ENCODE measurements around the gene SSX7. TPM values are rescaled to one million over a fixed set of nuclear protein-coding genes. Genes with fewer than 3 reads are reported as not detected.
"Not testable (repeated sequence)": the region's sequence is repeated elsewhere in the genome, so short reads cannot be mapped to it uniquely, and the experiment has no call there.

SSX7 gene, protein sequence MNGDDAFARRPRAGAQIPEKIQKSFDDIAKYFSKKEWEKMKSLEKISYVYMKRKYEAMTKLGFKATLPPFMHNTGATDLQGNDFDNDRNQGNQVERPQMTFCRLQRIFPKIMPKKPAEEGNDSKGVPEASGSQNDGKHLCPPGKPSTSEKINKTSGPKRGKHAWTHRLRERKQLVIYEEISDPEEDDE
- total RNA-seq = not detected in 2 replicates

DNA sequence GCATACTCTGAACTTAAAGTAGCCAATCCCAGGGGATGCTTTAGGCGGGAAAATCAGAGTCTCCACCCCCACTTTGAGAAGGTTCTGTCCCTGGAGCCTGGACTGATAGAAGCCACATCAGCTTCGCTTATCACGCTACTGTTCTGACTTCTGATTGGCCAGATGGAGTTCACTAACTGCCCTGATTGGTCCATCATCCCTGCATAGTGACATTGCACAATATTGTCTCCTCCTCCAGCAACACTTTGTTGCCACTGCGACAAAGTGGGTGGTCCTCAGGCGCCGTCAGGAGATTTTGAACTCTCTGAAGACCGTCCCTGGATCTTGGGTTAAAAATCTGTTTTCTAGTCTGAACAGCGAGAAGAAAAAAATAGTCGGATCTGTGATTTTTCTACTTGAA, at the start of gene SSX7:
SSX7 (minus strand) TSS at position 101 of the 400 bp plus-strand sequence. CDS start 1,428 bp downstream, outside the sequence.
- not testable (repeated sequence) for DNase-seq (ENCODE audit: low read depth); H3K4me3 ChIP-seq (ENCODE audit: low read depth, low read length)

DNA sequence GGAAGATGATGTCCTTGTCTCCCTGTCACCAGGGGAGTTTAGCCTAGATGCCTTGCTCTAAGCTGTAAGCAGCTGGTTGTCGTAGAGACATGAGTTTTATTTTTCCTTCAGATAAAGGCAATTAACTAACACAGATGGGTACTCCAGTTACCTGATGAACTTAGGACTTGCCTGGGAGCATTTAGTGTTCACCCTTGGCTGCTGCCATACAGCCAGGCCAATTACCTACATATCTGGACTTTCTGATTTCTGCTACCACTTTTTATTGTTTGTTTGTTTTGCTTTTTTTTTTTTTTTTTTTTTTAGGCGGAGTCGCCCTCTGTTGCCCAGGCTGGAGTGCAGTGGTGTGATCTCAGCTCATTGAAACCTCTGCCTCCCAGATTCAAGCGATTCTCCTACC, 37.3 kb upstream of the SSX7 start:
- DNase-seq (ENCODE audit: low read depth); H3K4me3 ChIP-seq (ENCODE audit: low read depth, low read length): not testable (repeated sequence)

DNA sequence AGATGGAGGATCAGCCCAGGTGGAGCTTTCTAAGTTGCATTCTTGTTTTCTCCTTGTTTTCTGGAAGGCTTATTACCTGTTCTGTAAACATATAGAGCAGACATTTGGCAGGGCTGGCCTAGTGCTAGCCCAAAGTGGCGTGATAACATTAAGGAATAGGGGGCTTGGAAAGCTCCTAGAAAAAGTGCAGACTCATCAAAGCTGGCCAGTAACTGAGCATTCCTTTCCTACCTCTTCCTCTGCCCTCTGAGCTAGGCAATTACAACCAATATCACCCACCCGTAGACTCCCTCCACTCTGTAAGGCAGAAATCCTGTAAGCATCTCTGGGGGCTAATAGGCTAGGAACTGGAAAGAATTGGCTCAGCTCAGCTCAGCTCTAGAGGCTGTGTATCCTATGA, 7.5 kb upstream of the SSX7 start:
- not testable (repeated sequence) for DNase-seq (ENCODE audit: low read depth); H3K4me3 ChIP-seq (ENCODE audit: low read depth, low read length)

DNA sequence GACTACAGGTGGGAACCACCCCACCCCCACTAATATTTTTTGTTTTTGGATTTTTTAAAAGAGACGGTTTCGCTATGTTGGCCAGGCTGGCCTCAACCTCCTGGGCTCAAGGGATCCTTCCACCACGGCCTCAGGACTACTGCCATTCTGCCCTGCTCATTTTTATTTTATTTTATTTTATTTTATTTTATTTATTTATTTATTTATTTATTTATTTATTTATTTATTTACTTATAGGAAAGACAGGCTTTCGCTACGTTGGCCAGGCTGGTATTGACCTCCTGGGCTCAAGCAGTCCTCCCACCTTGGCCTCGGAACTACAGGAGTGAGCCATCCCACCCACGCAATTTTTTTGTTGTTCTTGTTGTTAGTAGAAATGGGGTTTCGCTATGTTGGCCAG, 775 bp upstream of the SSX7 start:
- DNase-seq (ENCODE audit: low read depth); H3K4me3 ChIP-seq (ENCODE audit: low read depth, low read length): not testable (repeated sequence)

DNA sequence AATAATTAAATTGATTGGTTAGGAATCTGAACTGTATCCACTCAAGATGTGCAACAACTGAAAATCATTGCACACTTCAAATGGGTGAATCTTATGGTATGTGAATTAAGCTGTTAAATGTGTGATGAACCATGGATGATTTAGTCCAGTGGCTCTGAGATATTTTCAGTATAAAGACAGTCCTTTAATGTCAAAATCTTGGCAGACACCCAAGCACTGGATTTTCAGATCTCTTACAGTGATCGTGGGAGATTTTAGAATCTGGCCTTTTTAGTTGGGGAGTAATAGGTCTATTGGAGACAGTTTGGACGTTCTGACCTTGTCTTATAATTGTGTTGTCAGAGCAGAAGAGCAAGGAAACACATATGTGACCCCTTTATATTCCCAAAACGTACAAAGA, 4.0 kb downstream of the SSX7 start:
- not testable (repeated sequence) for DNase-seq (ENCODE audit: low read depth); H3K4me3 ChIP-seq (ENCODE audit: low read depth, low read length)

DNA sequence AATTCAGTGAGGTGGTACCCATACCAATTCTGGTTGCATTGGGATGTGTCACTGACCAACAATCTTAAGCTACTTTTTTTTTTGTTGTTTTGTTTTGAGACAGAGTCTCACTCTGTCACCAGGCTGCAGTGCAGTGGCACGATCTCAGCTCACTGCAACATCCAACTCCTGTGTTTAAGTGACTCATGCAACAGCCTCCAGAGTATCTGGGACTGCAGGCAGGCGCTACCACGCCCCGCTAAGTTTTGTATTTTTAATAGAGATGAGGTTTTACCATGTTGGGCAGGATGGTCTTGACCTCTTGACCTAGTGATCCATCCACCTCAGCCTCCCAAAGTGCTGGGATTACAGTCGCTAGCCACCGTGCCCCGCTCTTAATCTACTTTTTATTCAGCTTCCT, 5.7 kb downstream of the SSX7 start:
- H3K4me3 ChIP-seq (ENCODE audit: low read depth, low read length); DNase-seq (ENCODE audit: low read depth): not testable (repeated sequence)

DNA sequence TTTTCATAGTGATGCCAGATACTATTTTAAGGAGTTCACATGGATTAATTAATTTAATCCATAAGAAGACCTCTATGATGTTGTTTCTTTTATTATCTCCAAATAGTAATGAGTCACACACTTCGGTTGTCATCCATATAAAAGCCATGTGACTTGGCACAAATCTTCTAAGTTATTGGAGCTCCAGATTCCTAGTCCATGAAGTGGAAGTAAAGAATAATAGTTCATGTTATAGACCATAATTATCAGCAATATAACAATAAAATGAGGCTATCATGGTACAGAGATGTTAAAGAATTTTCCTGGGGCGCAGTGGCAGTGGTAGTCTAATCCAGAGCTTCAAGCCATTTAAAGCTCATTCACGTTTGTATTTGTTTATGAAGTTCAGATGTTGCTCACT, 26.2 kb downstream of the SSX7 start:
- H3K4me3 ChIP-seq (ENCODE audit: low read depth, low read length); DNase-seq (ENCODE audit: low read depth): not testable (repeated sequence)

DNA sequence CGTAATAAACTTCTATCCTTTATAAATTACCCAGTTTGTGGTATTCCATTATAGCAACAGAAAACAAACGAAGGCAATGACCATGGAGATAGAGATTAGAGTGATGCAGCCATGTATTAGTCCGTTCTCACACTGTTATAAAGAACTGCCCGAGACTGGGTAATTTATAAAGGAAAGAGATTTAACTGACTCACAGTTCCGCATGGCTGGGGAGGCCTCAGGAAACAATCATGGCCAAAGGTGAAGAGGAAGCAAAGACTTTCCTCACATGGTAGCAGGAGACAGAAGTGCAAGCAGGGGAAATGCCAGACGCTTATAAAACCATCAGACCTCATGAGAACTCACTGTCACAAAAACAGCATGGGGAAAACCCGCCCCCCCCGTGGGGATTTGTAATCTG, 34.0 kb downstream of the SSX7 start:
- H3K4me3 ChIP-seq (ENCODE audit: low read depth, low read length) = not testable (repeated sequence)
- peak; percentile 39 for DNase-seq (ENCODE audit: low read depth)

DNA sequence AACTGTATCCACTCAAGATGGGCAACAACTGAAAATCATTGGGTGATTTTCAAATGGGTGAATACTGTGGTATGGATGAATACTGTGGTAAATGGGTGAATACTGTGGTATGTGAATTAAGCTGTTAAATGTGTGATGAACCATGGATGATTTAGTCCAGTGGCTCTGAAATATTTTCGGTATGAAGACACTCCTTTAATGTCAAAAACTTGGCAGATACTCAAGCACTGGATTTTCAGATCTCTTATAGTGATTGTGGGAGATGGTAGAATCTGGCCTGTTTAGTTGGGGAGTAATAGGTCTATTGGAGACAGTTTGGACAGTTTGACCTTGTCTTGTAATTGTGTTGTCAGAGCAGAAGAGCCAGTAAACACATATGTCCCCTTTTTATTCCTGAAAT, 45.7 kb downstream of the SSX7 start:
- H3K4me3 ChIP-seq (ENCODE audit: low read depth, low read length) = no peak overlapping the region
- TF ChIP-seq, protein P1, sequence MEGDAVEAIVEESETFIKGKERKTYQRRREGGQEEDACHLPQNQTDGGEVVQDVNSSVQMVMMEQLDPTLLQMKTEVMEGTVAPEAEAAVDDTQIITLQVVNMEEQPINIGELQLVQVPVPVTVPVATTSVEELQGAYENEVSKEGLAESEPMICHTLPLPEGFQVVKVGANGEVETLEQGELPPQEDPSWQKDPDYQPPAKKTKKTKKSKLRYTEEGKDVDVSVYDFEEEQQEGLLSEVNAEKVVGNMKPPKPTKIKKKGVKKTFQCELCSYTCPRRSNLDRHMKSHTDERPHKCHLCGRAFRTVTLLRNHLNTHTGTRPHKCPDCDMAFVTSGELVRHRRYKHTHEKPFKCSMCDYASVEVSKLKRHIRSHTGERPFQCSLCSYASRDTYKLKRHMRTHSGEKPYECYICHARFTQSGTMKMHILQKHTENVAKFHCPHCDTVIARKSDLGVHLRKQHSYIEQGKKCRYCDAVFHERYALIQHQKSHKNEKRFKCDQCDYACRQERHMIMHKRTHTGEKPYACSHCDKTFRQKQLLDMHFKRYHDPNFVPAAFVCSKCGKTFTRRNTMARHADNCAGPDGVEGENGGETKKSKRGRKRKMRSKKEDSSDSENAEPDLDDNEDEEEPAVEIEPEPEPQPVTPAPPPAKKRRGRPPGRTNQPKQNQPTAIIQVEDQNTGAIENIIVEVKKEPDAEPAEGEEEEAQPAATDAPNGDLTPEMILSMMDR (conservative IDR thresholded peaks at IDR 0.05; ENCODE audit: low read depth, low read length) = no peak
- peak; percentile 25 for DNase-seq (ENCODE audit: low read depth)

DNA sequence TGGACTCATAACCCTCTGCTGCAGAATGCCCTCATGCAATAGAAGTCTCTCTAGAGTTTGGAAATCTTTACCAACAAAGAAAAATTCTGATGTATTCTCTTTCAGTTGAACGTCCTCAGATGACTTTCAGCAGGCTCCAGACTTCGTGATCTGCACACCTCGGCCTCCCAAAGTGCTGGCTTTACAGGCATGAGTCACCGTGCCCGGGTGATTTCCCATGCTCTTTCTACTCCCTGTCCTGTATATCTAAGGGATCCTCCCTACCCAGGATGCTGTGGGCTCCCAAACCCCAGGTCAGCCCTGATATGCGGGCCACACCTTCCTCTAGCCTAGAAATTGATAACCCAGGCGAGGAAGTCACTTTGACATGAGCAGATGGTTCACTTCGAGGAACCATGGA, 51.5 kb downstream of the SSX7 start:
- not testable (repeated sequence) for DNase-seq (ENCODE audit: low read depth); H3K4me3 ChIP-seq (ENCODE audit: low read depth, low read length)

DNA sequence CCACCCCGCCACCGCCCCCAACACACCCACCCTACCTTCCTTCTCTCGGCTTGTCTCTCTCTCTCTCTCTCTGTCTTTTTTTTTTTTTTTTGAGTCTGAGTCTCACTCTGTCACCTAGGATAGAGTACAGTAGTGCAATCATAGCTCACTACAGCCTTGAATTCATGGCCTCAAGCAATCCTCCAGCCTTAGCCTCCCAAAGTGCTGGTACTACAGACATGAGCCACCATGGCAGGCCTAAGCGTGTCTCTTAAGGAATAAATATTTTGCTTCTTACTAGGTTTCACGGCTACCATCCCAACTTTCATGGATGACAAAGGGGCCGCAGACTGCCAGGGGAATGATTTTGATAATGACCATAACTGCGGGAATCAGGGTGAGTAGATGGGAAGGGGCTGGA, 55.8 kb downstream of the SSX7 start:
- TF ChIP-seq, protein P1 (conservative IDR thresholded peaks at IDR 0.05; ENCODE audit: low read depth, low read length) = no peak
- DNase-seq (ENCODE audit: low read depth) = no peak
- H3K4me3 ChIP-seq (ENCODE audit: low read depth, low read length) = no peak overlapping the region

DNA sequence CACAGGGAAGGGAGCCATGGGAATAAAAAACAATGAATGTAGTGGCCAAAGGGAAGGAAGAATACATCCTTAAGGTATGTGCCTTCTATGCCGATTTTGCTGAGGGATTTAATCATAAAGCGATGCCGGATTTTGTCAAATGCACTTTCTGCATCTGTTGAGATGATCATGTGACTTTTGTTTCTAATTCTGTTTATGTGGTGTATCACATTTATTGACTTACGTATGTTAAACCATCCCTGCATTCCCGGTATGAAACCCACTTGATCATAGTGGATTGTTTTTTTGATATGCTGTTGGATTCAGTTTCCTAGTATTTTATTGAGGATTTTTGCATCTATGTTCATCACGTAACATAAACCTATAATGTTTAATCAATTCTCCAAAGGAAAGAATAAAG, 60.0 kb downstream of the SSX7 start:
- no peak overlapping the region for H3K4me3 ChIP-seq (ENCODE audit: low read depth, low read length)
- no peak for DNase-seq (ENCODE audit: low read depth)
- TF ChIP-seq, protein P1 (conservative IDR thresholded peaks at IDR 0.05; ENCODE audit: low read depth, low read length) = no peak

Other genes starting within 250 kb of the SSX7 start
- not detected in 2 replicates for gene XAGE1A, start 159.1 kb downstream of the SSX7 start, total RNA-seq
- not detected in 2 replicates for gene XAGE1B, start 137.8 kb downstream of the SSX7 start, total RNA-seq
- gene SSX2, start 52.3 kb upstream of the SSX7 start, total RNA-seq = not detected in 2 replicates
- not detected in 2 replicates for gene SSX2B, start 96.4 kb upstream of the SSX7 start, total RNA-seq
- gene SPANXN5, start 142.5 kb upstream of the SSX7 start, total RNA-seq = not detected in 2 replicates
- not detected in 2 replicates for gene XAGE5, start 156.4 kb upstream of the SSX7 start, total RNA-seq
- not detected in 2 replicates for gene XAGE3, start 213.2 kb upstream of the SSX7 start, total RNA-seq
- gene FAM156B, start 242.4 kb upstream of the SSX7 start, total RNA-seq = 3.2 and 6.6 TPM in 2 replicates